Measurements from ENCODE around the gene CLEC5A. TPM values are rescaled to one million over a fixed set of nuclear protein-coding genes. Genes with fewer than 3 reads are reported as not detected.

CLEC5A gene
- total and polyA plus RNA-seq, 2 of the 8 experiments (the other 6 are each of a cell fraction or from before 2014, with no cell fraction given): not detected

GRCh38 chr7:141952461-141952860 is 5.7 kb upstream of the CLEC5A start:
- Histone ChIP-seq H4K91ac (replicated peaks; ENCODE audit: insufficient read length, low read length) (no peak overlapping the region), H2AK5ac (ENCODE audit: low read depth, low read length) (no peak overlapping the region), H3K27me3 (replicated peaks in 1 of 4; ENCODE audit: control insufficient read depth in 3 of 4, extremely low read depth in 1 of 4, insufficient read depth in 3 of 4, low read length in 3 of 4) (no peaks in the 10 kb centered on the region), H3K36me3 (ENCODE audit: control insufficient read depth in 2 of 4, insufficient read depth in 4 of 4, low read length in 3 of 4) (no peaks in the 10 kb centered on the region), H3K4ac (replicated peaks; ENCODE audit: insufficient read length, low read depth, low read length) (no peak overlapping the region), H3K18ac (ENCODE audit: extremely low read depth, low read length) (no peak overlapping the region), H3K79me1 (ENCODE audit: low read depth, low read length) (no peaks in the 10 kb centered on the region), H3K9ac (replicated peaks in 1 of 4; ENCODE audit: extremely low read depth in 1 of 4, low read depth in 3 of 4, low read length in 3 of 4) (no peak overlapping the region), H2AFZ (ENCODE audit: low read length) (no peak overlapping the region), H2BK5ac (ENCODE audit: low read depth, low read length) (no peak overlapping the region; the same call in 1 of the 2 replicates), H3K56ac (replicated peaks; ENCODE audit: insufficient read length, low read depth, low read length) (no peak overlapping the region), H2BK20ac (ENCODE audit: low read length) (no peak overlapping the region), H3K14ac (ENCODE audit: insufficient read length) (no peak overlapping the region), H3K4me1 (replicated peaks in 1 of 4; ENCODE audit: control insufficient read depth in 3 of 4, insufficient read depth in 4 of 4, low read length in 3 of 4) (peaks cover 0 to 6% (median 2%) of the 10 kb centered on the region in 4 experiments; a peak in 3 of 7 replicates), H4K20me1 (replicated peaks in 1 of 2; ENCODE audit: control insufficient read depth in 1 of 2, insufficient read depth in 2 of 2, low read length in 2 of 2) (no peaks in the 10 kb centered on the region), H4K5ac (ENCODE audit: insufficient read length, low read depth, low read length) (no peak overlapping the region), H2BK120ac (replicated peaks; ENCODE audit: low read depth, low read length) (no peak overlapping the region), H3K23me2 (ENCODE audit: low read depth, low read length) (no peaks in the 10 kb centered on the region), H3K4me3 (ENCODE audit: extremely low read depth in 1 of 4, insufficient read depth in 2 of 4, low read depth in 3 of 4, low read length in 4 of 4) (no peak overlapping the region), H3K4me2 (ENCODE audit: insufficient read depth in 1 of 2, low read depth in 2 of 2, low read length in 2 of 2) (no peak overlapping the region), H2BK15ac (ENCODE audit: low read length) (no peak overlapping the region), H3K79me2 (ENCODE audit: control insufficient read depth in 1 of 2, insufficient read depth in 2 of 2, low read length in 2 of 2) (no peaks in the 10 kb centered on the region), H4K8ac (ENCODE audit: extremely low read depth, insufficient read depth, low read length) (no peak overlapping the region), H2BK12ac (ENCODE audit: low read depth, low read length) (no peak overlapping the region), H3K9me3 (ENCODE audit: insufficient read depth in 2 of 2, low read depth in 1 of 2, low read length in 1 of 2) (no peaks in the 10 kb centered on the region), H3K27ac (ENCODE audit: low read depth, low read length) (no peak overlapping the region), H3K23ac (ENCODE audit: insufficient read length) (no peak overlapping the region)
- CTCF ChIA-PET (ENCODE audit: partially characterized antibody): no interaction called here
- 94% methylated on average over 1 of the region's 1 CpG; no CpG with 5 or more reads in 1 of the 2 experiments for WGBS, 2 experiments (ENCODE audit: extremely low coverage in 1 of 2, insufficient coverage in 1 of 2, insufficient read length in 1 of 2, insufficient replicate concordance in 2 of 2, low coverage in 1 of 2, low lambda C conversion rate in 2 of 2, missing lambda C conversion rate in 1 of 2)
- FAIRE-seq: no peak
- POLR2A ChIA-PET (ENCODE audit: partially characterized antibody): no interaction called here
- no peak for TF ChIP-seq CTBP2 (IDR thresholded peaks at IDR 0.05; ENCODE audit: borderline replicate concordance, insufficient read depth, insufficient read length, low read length)
- no peak for DNase-seq (ENCODE audit: low read depth in 1 of 2, low spot score in 2 of 2)
